IMR-90 (cell line): Measurements from ENCODE around the gene CRNN. TPM values are rescaled to one million over a fixed set of nuclear protein-coding genes. Genes with fewer than 3 reads are reported as not detected.
A peak's percentile ranks its signal among the peaks of the same experiment; 100 is the strongest.

Experiments
- ATAC-seq: fragments of 200-7000 bp; cut with Tn5 transposase; 2 replicates; pipeline ENCODE4 v1.9.1; 2020; ENCODE audit warnings: low read depth, mild to moderate bottlenecking, moderate library complexity
- BruUV-seq: library from RNA; stranded (reverse); fragments of 400-500 nt; replicated peaks from 2 replicates; lab custom pipeline; 2021; lab: Mats Ljungman, UMichigan
- CTCF ChIA-PET: fragments of 300-600 bp; formaldehyde crosslinking; extraction: SDS; loops from one replicate; lab custom pipeline; 2021; ENCODE audit warnings: antibody characterized with exemption; lab: Yijun Ruan, JAX
- POLR2A ChIA-PET: fragments of 300-600 bp; sonication (Branson Sonifier 250); formaldehyde crosslinking; loops from one replicate; lab custom pipeline; 2022; ENCODE audit warnings: antibody characterized with exemption; ENCODE audit not compliant: unreplicated experiment; lab: Charles Lee
- DNase-seq: peaks from one replicate; pipeline ENCODE4 v3.0.0; 2013
- H2AFZ ChIP-seq: replicated peaks from 2 replicates; pipeline ENCODE3; 2013; ENCODE audit warnings: low read length, mild to moderate bottlenecking; ENCODE audit not compliant: poor library complexity
- H2AK5ac ChIP-seq: 2 replicates; pipeline ENCODE4 v1.6.1; 2013; ENCODE audit warnings: low read depth, low read length, inconsistent platforms
- H2AK9ac ChIP-seq: replicated peaks from 2 replicates; pipeline ENCODE3; 2013; ENCODE audit warnings: mild to moderate bottlenecking, low read depth, low read length, moderate library complexity; ENCODE audit not compliant: poor library complexity
- H2BK120ac ChIP-seq: 2 replicates; pipeline ENCODE4 v1.6.1; 2013; ENCODE audit warnings: low read depth, low read length, inconsistent platforms
- H2BK15ac ChIP-seq: 3 replicates; pipeline ENCODE4 v1.6.1; 2013; ENCODE audit warnings: low read depth, low read length, inconsistent platforms
- H2BK20ac ChIP-seq: 2 replicates; pipeline ENCODE4 v1.6.1; 2013; ENCODE audit warnings: low read depth, mild to moderate bottlenecking, inconsistent platforms, low read length, moderate library complexity
- H2BK5ac ChIP-seq: 2 replicates; pipeline ENCODE4 v1.6.1; 2013; ENCODE audit warnings: mild to moderate bottlenecking, low read depth, low read length, inconsistent platforms; ENCODE audit not compliant: poor library complexity, severe bottlenecking
- H3K14ac ChIP-seq: replicated peaks from 2 replicates; pipeline ENCODE4 v1.6.1; 2013; ENCODE audit warnings: low read depth, low read length, inconsistent platforms
- H3K18ac ChIP-seq: 2 replicates; pipeline ENCODE4 v1.6.1; 2013; ENCODE audit warnings: low read depth, low read length, control low read depth
- H3K23ac ChIP-seq: 2 replicates; pipeline ENCODE4 v1.6.1; 2013; ENCODE audit warnings: low read depth, low read length, inconsistent platforms
- H3K27ac ChIP-seq: 2 replicates; pipeline ENCODE4 v1.5.1; 2013; ENCODE audit warnings: mild to moderate bottlenecking, control low read depth, low read length; ENCODE audit not compliant: insufficient read depth
- H3K27me3 ChIP-seq: 2 replicates; pipeline ENCODE4 v1.6.1; 2013; ENCODE audit warnings: low read length; ENCODE audit not compliant: control insufficient read depth, insufficient read depth
- H3K36me3 ChIP-seq: 2 replicates; pipeline ENCODE4 v1.6.1; 2013; ENCODE audit warnings: low read length, mixed read lengths; ENCODE audit not compliant: control insufficient read depth, insufficient read depth
- H3K4ac ChIP-seq: 2 replicates; pipeline ENCODE4 v1.6.1; 2013; ENCODE audit warnings: low read depth, low read length, inconsistent platforms
- H3K4me1 ChIP-seq: 2 replicates; pipeline ENCODE4 v1.6.1; 2013; ENCODE audit warnings: low read length, mixed read lengths; ENCODE audit not compliant: control insufficient read depth, insufficient read depth
- H3K4me2 ChIP-seq: 2 replicates; pipeline ENCODE4 v1.6.1; 2013; ENCODE audit warnings: low read depth, mild to moderate bottlenecking, control low read depth, low read length, moderate library complexity
- H3K4me3 ChIP-seq: 2 replicates; pipeline ENCODE4 v1.5.1; 2013; ENCODE audit warnings: low read depth, mild to moderate bottlenecking, control low read depth, low read length, moderate library complexity; ENCODE audit not compliant: insufficient read depth
- H3K56ac ChIP-seq: 2 replicates; pipeline ENCODE4 v1.6.1; 2013; ENCODE audit warnings: low read length, inconsistent platforms; ENCODE audit not compliant: insufficient read depth; ENCODE audit errors: extremely low read depth
- H3K79me1 ChIP-seq, 2 experiments: 2 replicates each; pipeline ENCODE4 v1.6.1; 2013; ENCODE audit warnings: low read length in 2 of 2, inconsistent platforms in 1 of 2, low read depth in 1 of 2
- H3K9ac ChIP-seq: 2 replicates; pipeline ENCODE4 v1.6.1; 2013; ENCODE audit warnings: low read depth, low read length, control low read depth
- H3K9me1 ChIP-seq: 2 replicates; pipeline ENCODE4 v1.6.1; 2013; ENCODE audit warnings: low read length, inconsistent platforms; ENCODE audit not compliant: insufficient read depth
- H3K9me3 ChIP-seq: 2 replicates; pipeline ENCODE4 v1.6.1; 2013; ENCODE audit warnings: low read length; ENCODE audit not compliant: control insufficient read depth, insufficient read depth
- H4K20me1 ChIP-seq: 2 replicates; pipeline ENCODE4 v1.6.1; 2013; ENCODE audit warnings: low read length, inconsistent platforms; ENCODE audit not compliant: insufficient read depth
- H4K5ac ChIP-seq: 2 replicates; pipeline ENCODE4 v1.6.1; 2013; ENCODE audit warnings: mild to moderate bottlenecking, low read depth, low read length, control low read depth
- H4K8ac ChIP-seq, 2 experiments: 2 replicates each; pipeline ENCODE4 v1.6.1; 2013; ENCODE audit warnings: low read depth in 2 of 2, low read length in 2 of 2, control low read depth in 1 of 2, inconsistent platforms in 1 of 2
- H4K91ac ChIP-seq: 2 replicates; pipeline ENCODE4 v1.6.1; 2013; ENCODE audit warnings: low read depth, low read length, inconsistent platforms; ENCODE audit not compliant: insufficient read depth
- CEBPB ChIP-seq: IDR thresholded peaks from 2 replicates; pipeline ENCODE4 v1.6.1; 2012; ENCODE audit warnings: low read depth, low read length, improper control_type of control experiment
- CHD1 ChIP-seq: IDR thresholded peaks from 2 replicates; pipeline ENCODE4 v1.6.1; 2012; ENCODE audit warnings: low read depth, low read length, improper control_type of control experiment
- RAD21 ChIP-seq: IDR thresholded peaks from 2 replicates; pipeline ENCODE4 v1.6.1; 2012; ENCODE audit warnings: low read length, improper control_type of control experiment
- WGBS, 2 experiments: methylation state at CpG; one replicate each; pipeline versions ENCODE4 v1.1.5 to v1.1.7; 2013; ENCODE audit warnings: missing lambda C conversion rate in 2 of 2; ENCODE audit not compliant: insufficient read length in 1 of 2; ENCODE audit errors: extremely low coverage in 2 of 2; 5-methylcytosine and 5-hydroxymethylcytosine counted together
- dilution Hi-C: fragments of 300-500 bp; cut with HindIII; formaldehyde crosslinking; loops from one replicate; pipeline ENCODE4 v1.14.3; 2018; ENCODE audit warnings: low sequenced_read_pairs; ENCODE audit not compliant: unreplicated experiment
- in situ Hi-C: fragments of 300-500 bp; cut with MboI; formaldehyde crosslinking; loops from 3 replicates; pipeline ENCODE4 v1.14.3; 2019; ENCODE audit warnings: low sequenced_read_pairs, inconsistent platforms, mixed read lengths
- intact Hi-C: fragments of 100-400 bp; cut with micrococcal nuclease; formaldehyde crosslinking; loops from 2 replicates; pipeline ENCODE4 v1.10.0; 2022
- polyA plus RNA-seq, 3 experiments: library from polyadenylated mRNA; depleted of rRNA; stranded (reverse); fragments of >200 nt; gene quantifications; 2 replicates each; pipeline ENCODE4 v1.2.3, GENCODE V29; 2012; ENCODE audit warnings: low replicate concordance in 1 of 3
- total RNA-seq: library from RNA; depleted of rRNA; stranded (reverse); fragments of >200 nt; gene quantifications from 2 replicates; pipeline ENCODE4 v1.2.3, GENCODE V29; 2012

CRNN gene
- total and polyA plus RNA-seq, 2 of the 4 experiments (the other 2 are of a cell fraction): not detected

- H2AFZ ChIP-seq: no peak overlapping the region
- ChIA-PET CTCF (no interaction called here), POLR2A (no interaction called here)
- H3K4ac ChIP-seq: no peak overlapping the region
- no peaks in the 10 kb centered on the region for H4K20me1 ChIP-seq
- in situ Hi-C loops: no loop called here
- H3K4me2 ChIP-seq: no peak overlapping the region
- WGBS, 2 experiments: no CpG with 5 or more reads among the region's 4 CpGs
- no peaks in the 10 kb centered on the region for H3K79me1 ChIP-seq
- H3K56ac ChIP-seq: no peak overlapping the region
- H3K36me3 ChIP-seq: no peaks in the 10 kb centered on the region
- H2BK20ac ChIP-seq: no peak overlapping the region
- ATAC-seq (no peak), DNase-seq (no peak)
- H3K14ac ChIP-seq: no peak overlapping the region
- H3K27ac ChIP-seq: no peak overlapping the region
- no peak overlapping the region for H2BK15ac ChIP-seq
- no peak overlapping the region for H2AK5ac ChIP-seq
- no TSS peak for BruUV-seq
- no peak overlapping the region for H2AK9ac ChIP-seq
- no peak overlapping the region for H2BK5ac ChIP-seq
- H4K5ac ChIP-seq: no peak overlapping the region
- dilution Hi-C loops: no loop called here
- no peaks in the 10 kb centered on the region for H3K9me3 ChIP-seq
- no peak overlapping the region for H3K23ac ChIP-seq
- H3K27me3 ChIP-seq: no peaks in the 10 kb centered on the region
- no peak overlapping the region for H2BK120ac ChIP-seq
- no peak overlapping the region for H3K18ac ChIP-seq
- no peak overlapping the region for H4K91ac ChIP-seq
- no peak overlapping the region for H3K4me3 ChIP-seq
- TF ChIP-seq CHD1 (no peak), RAD21 (no peak), CEBPB (peak; percentile 87)
- no peaks in the 10 kb centered on the region for H3K4me1 ChIP-seq
- no peaks in the 10 kb centered on the region for H3K9me1 ChIP-seq
- intact Hi-C loops: no loop called here
- no peak overlapping the region for H3K9ac ChIP-seq
- no peak overlapping the region for H4K8ac ChIP-seq
Observed at GRCh38 chr1:152388889-152389288, 25.2 kb downstream of the CRNN start.
